GM23338 (cell line): ENCODE results near the gene C2orf72. TPM values are rescaled to one million over a fixed set of nuclear protein-coding genes. Genes with fewer than 3 reads are reported as not detected.

Source experiments
- ATAC-seq: fragments of 200-7000 bp; cut with Tn5 transposase; 3 replicates; pipeline ENCODE4 v1.9.1; 2020
- DNase-seq: peaks from one replicate; pipeline ENCODE4 v3.0.0-alpha.2; 2015; ENCODE audit warnings: low spot score
- H2AFZ ChIP-seq: fragments of 200-600 bp; sonication (generic); 2 replicates; pipeline ENCODE4 v1.8.0; 2016; ENCODE audit warnings: antibody characterized with exemption, mild to moderate bottlenecking, moderate library complexity
- H3F3A ChIP-seq: fragments of 200-600 bp; sonication (generic); replicated peaks from 2 replicates; pipeline ENCODE4 v1.8.0; 2017; ENCODE audit warnings: antibody characterized with exemption, mixed run types, low read depth
- H3K27ac ChIP-seq: fragments of 200-600 bp; sonication (generic); 2 replicates; pipeline ENCODE4 v1.6.1; 2016; ENCODE audit warnings: low read depth
- H3K27me3 ChIP-seq: fragments of 200-600 bp; sonication (generic); 2 replicates; pipeline ENCODE4 v1.8.0; 2016; ENCODE audit warnings: mild to moderate bottlenecking, mixed run types, moderate library complexity; ENCODE audit not compliant: insufficient read depth
- H3K36me3 ChIP-seq: fragments of 200-600 bp; sonication (generic); 2 replicates; pipeline ENCODE4 v1.8.0; 2016; ENCODE audit warnings: mild to moderate bottlenecking; ENCODE audit not compliant: insufficient read depth
- H3K4me1 ChIP-seq: fragments of 200-600 bp; sonication (generic); 2 replicates; pipeline ENCODE4 v1.8.0; 2016; ENCODE audit warnings: mild to moderate bottlenecking, moderate library complexity; ENCODE audit not compliant: insufficient read depth
- H3K4me2 ChIP-seq: fragments of 200-600 bp; sonication (generic); 2 replicates; pipeline ENCODE4 v1.7.1; 2017; ENCODE audit warnings: mixed run types
- H3K4me3 ChIP-seq: fragments of 200-600 bp; sonication (generic); 2 replicates; pipeline ENCODE4 v1.6.1; 2016; ENCODE audit warnings: mixed run types
- H3K79me2 ChIP-seq: fragments of 200-600 bp; sonication (generic); replicated peaks from 2 replicates; pipeline ENCODE4 v1.8.0; 2017; ENCODE audit warnings: mild to moderate bottlenecking; ENCODE audit not compliant: insufficient read depth
- H3K9me2 ChIP-seq: fragments of 200-600 bp; sonication (generic); 2 replicates; pipeline ENCODE4 v1.8.0; 2017; ENCODE audit not compliant: insufficient read depth
- H4K20me1 ChIP-seq: fragments of 200-600 bp; sonication (generic); replicated peaks from 2 replicates; pipeline ENCODE4 v1.8.0; 2017; ENCODE audit warnings: mild to moderate bottlenecking; ENCODE audit not compliant: insufficient read depth
- H3K27ac Mint-ChIP-seq: 2 replicates; pipeline ENCODE4 v1.8.0; 2020; ENCODE audit warnings: inconsistent platforms, mild to moderate bottlenecking, moderate library complexity, mixed read lengths
- H3K27me3 Mint-ChIP-seq: 3 replicates; pipeline ENCODE4 v1.8.0; 2022; ENCODE audit warnings: low read depth, mild to moderate bottlenecking, moderate library complexity, mixed read lengths, inconsistent platforms; ENCODE audit not compliant: insufficient read depth, poor library complexity
- H3K36me3 Mint-ChIP-seq: 3 replicates; pipeline ENCODE4 v1.8.0; 2021; ENCODE audit warnings: low read depth, mild to moderate bottlenecking, inconsistent platforms, moderate library complexity, mixed read lengths
- H3K4me1 Mint-ChIP-seq: 3 replicates; pipeline ENCODE4 v1.8.0; 2020; ENCODE audit warnings: mild to moderate bottlenecking, inconsistent platforms, mixed read lengths
- H3K4me3 Mint-ChIP-seq: 3 replicates; pipeline ENCODE4 v1.8.0; 2021; ENCODE audit warnings: moderate library complexity, mild to moderate bottlenecking, inconsistent platforms, mixed read lengths
- H3K9me3 Mint-ChIP-seq: 3 replicates; pipeline ENCODE4 v1.8.0; 2020; ENCODE audit warnings: moderate library complexity, mild to moderate bottlenecking, inconsistent platforms, mixed read lengths
- CREB1 ChIP-seq: fragments of 250-450 bp; sonication (Bioruptor Pico); IDR thresholded peaks from 2 replicates; pipeline ENCODE4 v1.5.0; 2020; ENCODE audit warnings: low read depth, mild to moderate bottlenecking, moderate library complexity
- EZH2 ChIP-seq: fragments of 200-600 bp; sonication (generic); IDR thresholded peaks from one replicate; pipeline ENCODE4 v1.8.0; 2017; ENCODE audit warnings: antibody characterized with exemption, mild to moderate bottlenecking, low read depth; ENCODE audit not compliant: unreplicated experiment
- JUNB ChIP-seq: IDR thresholded peaks from one replicate; pipeline ENCODE4 v1.6.1; 2016; ENCODE audit warnings: antibody characterized with exemption; ENCODE audit not compliant: unreplicated experiment
- NANOG ChIP-seq: IDR thresholded peaks from 2 replicates; pipeline ENCODE4 v1.6.1; 2016; ENCODE audit warnings: antibody characterized with exemption, borderline replicate concordance
- POLR2AphosphoS5 ChIP-seq: IDR thresholded peaks from 2 replicates; pipeline ENCODE4 v1.6.1; 2016; ENCODE audit warnings: antibody characterized with exemption, low read depth
- STAT1 ChIP-seq: IDR thresholded peaks from one replicate; pipeline ENCODE4 v1.6.1; 2016; ENCODE audit warnings: antibody characterized with exemption; ENCODE audit not compliant: unreplicated experiment
- ZNF331 ChIP-seq: fragments of 250-450 bp; sonication (Bioruptor Pico); IDR thresholded peaks from 2 replicates; pipeline ENCODE4 v1.5.0; 2020; ENCODE audit warnings: low read depth, mild to moderate bottlenecking, moderate library complexity
- polyA plus RNA-seq: library from polyadenylated mRNA; unstranded; fragments of >200 nt; fragmentation: Nextera tagmentation; extraction: Ambion mirVana; gene quantifications from 2 replicates; pipeline ENCODE4 v1.2.1, GENCODE V29; 2016
- total RNA-seq: library from RNA; depleted of rRNA; stranded (reverse); fragments of >200 nt; shearing (Covaris generic); gene quantifications from 2 replicates; pipeline ENCODE4 v1.2.3, GENCODE V29; 2014
- TF ChIP-seq, protein P1 (sequence below): IDR thresholded peaks from one replicate; pipeline ENCODE4 v1.6.1; 2018; ENCODE audit warnings: antibody characterized with exemption; ENCODE audit not compliant: unreplicated experiment
- TF ChIP-seq, protein P2 (sequence below): fragments of 250-450 bp; sonication (Bioruptor Pico); IDR thresholded peaks from 2 replicates; pipeline ENCODE4 v1.5.0; 2020; ENCODE audit warnings: mild to moderate bottlenecking, moderate library complexity

The C2orf72 gene
- total and polyA plus RNA-seq, 2 experiments from 2014 or later, result 0.37 to 1.4 TPM

DNA sequence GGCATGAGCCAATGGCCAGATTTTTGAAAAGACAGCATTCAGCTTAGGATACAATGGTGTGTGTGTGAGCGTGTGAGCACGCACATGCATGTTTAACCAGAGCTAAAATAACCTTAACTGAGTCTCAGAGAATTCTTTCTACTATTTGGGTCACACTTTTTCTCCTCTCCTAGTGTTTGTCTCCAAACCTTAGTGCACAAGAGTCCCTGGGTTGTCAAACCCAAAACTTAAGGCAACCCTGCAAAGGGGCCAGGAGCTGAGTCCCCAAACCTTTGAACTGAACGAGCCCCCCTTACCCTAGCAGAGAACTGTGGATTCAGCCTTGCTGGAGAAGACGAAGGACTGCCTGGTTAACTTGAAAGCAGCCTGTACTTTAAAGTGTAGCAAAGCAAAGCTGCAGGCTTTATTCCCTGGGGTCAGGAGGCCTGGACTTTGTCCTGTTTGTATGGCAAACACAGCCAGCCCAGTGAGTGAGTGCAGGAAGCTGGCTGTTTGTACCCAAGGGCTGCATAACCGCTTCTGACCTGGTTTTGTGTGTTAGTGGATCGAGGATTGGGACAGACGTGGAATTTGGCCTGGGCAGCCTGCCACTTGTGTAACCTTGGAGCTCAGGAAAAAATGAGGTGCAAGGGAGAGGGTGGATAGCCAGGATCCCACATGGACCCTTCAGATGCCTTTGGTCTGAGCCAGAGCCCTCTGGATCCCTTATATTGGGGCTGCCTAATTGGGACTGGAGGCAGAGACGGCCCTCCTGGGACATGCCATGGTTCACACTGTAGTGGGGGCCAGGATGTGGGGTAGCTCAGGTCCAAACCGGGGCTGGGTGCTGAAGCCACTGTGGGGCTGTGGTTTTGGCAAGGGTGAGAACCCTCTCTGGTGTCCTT is 12.9 kb downstream of the C2orf72 start:
- H3K4me2 ChIP-seq, result no peak overlapping the region

More for the DNA sequence above, 12.9 kb downstream of the C2orf72 start:
- H3K4me1 Mint-ChIP-seq, result peaks cover 7% of the 10 kb centered on the region; the same call in 2 of the 3 replicates
- no peaks in the 10 kb centered on the region for H3K79me2 ChIP-seq
- peaks cover 23% of the 10 kb centered on the region for H3K27me3 Mint-ChIP-seq
- ATAC-seq, result no peak
- no peak overlapping the region for H3K4me3 Mint-ChIP-seq
- H3K36me3 ChIP-seq, result no peaks in the 10 kb centered on the region
- H3K9me2 ChIP-seq, result no peaks in the 10 kb centered on the region
- peaks cover 5% of the 10 kb centered on the region; the same call in 1 of the 2 replicates for H3K4me1 ChIP-seq
- no peak overlapping the region for H3K27ac ChIP-seq
- no peaks in the 10 kb centered on the region for H3K36me3 Mint-ChIP-seq
- H3K9me3 Mint-ChIP-seq, result no peaks in the 10 kb centered on the region; the same call in 2 of the 3 replicates
- DNase-seq, result no peak
- H4K20me1 ChIP-seq, result no peaks in the 10 kb centered on the region
- TF ChIP-seq EZH2, result no peak
- TF ChIP-seq JUNB, result no peak
- TF ChIP-seq, protein P1, sequence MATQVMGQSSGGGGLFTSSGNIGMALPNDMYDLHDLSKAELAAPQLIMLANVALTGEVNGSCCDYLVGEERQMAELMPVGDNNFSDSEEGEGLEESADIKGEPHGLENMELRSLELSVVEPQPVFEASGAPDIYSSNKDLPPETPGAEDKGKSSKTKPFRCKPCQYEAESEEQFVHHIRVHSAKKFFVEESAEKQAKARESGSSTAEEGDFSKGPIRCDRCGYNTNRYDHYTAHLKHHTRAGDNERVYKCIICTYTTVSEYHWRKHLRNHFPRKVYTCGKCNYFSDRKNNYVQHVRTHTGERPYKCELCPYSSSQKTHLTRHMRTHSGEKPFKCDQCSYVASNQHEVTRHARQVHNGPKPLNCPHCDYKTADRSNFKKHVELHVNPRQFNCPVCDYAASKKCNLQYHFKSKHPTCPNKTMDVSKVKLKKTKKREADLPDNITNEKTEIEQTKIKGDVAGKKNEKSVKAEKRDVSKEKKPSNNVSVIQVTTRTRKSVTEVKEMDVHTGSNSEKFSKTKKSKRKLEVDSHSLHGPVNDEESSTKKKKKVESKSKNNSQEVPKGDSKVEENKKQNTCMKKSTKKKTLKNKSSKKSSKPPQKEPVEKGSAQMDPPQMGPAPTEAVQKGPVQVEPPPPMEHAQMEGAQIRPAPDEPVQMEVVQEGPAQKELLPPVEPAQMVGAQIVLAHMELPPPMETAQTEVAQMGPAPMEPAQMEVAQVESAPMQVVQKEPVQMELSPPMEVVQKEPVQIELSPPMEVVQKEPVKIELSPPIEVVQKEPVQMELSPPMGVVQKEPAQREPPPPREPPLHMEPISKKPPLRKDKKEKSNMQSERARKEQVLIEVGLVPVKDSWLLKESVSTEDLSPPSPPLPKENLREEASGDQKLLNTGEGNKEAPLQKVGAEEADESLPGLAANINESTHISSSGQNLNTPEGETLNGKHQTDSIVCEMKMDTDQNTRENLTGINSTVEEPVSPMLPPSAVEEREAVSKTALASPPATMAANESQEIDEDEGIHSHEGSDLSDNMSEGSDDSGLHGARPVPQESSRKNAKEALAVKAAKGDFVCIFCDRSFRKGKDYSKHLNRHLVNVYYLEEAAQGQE, result no peak
- TF ChIP-seq, protein P2, sequence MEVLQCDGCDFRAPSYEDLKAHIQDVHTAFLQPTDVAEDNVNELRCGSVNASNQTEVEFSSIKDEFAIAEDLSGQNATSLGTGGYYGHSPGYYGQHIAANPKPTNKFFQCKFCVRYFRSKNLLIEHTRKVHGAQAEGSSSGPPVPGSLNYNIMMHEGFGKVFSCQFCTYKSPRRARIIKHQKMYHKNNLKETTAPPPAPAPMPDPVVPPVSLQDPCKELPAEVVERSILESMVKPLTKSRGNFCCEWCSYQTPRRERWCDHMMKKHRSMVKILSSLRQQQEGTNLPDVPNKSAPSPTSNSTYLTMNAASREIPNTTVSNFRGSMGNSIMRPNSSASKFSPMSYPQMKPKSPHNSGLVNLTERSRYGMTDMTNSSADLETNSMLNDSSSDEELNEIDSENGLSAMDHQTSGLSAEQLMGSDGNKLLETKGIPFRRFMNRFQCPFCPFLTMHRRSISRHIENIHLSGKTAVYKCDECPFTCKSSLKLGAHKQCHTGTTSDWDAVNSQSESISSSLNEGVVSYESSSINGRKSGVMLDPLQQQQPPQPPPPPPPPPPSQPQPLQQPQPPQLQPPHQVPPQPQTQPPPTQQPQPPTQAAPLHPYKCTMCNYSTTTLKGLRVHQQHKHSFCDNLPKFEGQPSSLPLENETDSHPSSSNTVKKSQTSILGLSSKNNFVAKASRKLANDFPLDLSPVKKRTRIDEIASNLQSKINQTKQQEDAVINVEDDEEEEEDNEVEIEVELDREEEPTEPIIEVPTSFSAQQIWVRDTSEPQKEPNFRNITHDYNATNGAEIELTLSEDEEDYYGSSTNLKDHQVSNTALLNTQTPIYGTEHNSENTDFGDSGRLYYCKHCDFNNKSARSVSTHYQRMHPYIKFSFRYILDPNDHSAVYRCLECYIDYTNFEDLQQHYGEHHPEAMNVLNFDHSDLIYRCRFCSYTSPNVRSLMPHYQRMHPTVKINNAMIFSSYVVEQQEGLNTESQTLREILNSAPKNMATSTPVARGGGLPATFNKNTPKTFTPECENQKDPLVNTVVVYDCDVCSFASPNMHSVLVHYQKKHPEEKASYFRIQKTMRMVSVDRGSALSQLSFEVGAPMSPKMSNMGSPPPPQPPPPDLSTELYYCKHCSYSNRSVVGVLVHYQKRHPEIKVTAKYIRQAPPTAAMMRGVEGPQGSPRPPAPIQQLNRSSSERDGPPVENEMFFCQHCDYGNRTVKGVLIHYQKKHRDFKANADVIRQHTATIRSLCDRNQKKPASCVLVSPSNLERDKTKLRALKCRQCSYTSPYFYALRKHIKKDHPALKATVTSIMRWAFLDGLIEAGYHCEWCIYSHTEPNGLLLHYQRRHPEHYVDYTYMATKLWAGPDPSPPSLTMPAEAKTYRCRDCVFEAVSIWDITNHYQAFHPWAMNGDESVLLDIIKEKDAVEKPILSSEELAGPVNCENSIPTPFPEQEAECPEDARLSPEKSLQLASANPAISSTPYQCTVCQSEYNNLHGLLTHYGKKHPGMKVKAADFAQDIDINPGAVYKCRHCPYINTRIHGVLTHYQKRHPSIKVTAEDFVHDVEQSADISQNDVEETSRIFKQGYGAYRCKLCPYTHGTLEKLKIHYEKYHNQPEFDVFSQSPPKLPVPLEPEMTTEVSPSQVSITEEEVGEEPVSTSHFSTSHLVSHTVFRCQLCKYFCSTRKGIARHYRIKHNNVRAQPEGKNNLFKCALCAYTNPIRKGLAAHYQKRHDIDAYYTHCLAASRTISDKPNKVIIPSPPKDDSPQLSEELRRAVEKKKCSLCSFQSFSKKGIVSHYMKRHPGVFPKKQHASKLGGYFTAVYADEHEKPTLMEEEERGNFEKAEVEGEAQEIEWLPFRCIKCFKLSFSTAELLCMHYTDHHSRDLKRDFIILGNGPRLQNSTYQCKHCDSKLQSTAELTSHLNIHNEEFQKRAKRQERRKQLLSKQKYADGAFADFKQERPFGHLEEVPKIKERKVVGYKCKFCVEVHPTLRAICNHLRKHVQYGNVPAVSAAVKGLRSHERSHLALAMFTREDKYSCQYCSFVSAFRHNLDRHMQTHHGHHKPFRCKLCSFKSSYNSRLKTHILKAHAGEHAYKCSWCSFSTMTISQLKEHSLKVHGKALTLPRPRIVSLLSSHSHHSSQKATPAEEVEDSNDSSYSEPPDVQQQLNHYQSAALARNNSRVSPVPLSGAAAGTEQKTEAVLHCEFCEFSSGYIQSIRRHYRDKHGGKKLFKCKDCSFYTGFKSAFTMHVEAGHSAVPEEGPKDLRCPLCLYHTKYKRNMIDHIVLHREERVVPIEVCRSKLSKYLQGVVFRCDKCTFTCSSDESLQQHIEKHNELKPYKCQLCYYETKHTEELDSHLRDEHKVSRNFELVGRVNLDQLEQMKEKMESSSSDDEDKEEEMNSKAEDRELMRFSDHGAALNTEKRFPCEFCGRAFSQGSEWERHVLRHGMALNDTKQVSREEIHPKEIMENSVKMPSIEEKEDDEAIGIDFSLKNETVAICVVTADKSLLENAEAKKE (CRISPR knock-in tag), result no peak
- TF ChIP-seq POLR2AphosphoS5, result no peak
- TF ChIP-seq STAT1, result no peak
- TF ChIP-seq ZNF331 (CRISPR knock-in tag), result no peak
- TF ChIP-seq NANOG, result no peak
- no peak for TF ChIP-seq CREB1
- no peak overlapping the region for H3K4me3 ChIP-seq
- H3F3A ChIP-seq, result no peaks in the 10 kb centered on the region
- H3K27ac Mint-ChIP-seq, result no peak overlapping the region
- H2AFZ ChIP-seq, result no peak overlapping the region
- H3K27me3 ChIP-seq, result peaks cover 24% of the 10 kb centered on the region
